KG1 (cell line): ENCODE measurements around the gene NAP1L4.

ENCODE experiments used
- DNase-seq: peaks from one replicate; lab custom pipeline; 2025; lab: John Stamatoyannopoulos, UW

Gene NAP1L4

GRCh38 chr11:2934611-2935239 is 57.4 kb downstream of the NAP1L4 start:
- DNase-seq, result no peak

- no peak for DNase-seq
These were observed 58.0 kb downstream of the NAP1L4 start for GRCh38 chr11:2934021-2934550.

- no peak for DNase-seq
These were observed 58.6 kb downstream of the NAP1L4 start for GRCh38 chr11:2933375-2934020.

- no peak for DNase-seq
These were observed 59.3 kb downstream of the NAP1L4 start for GRCh38 chr11:2932850-2933251.

GRCh38 chr11:2931771-2932738 is 60.1 kb downstream of the NAP1L4 start:
- no peak for DNase-seq

- no peak for DNase-seq
These were observed 60.7 kb downstream of the NAP1L4 start for GRCh38 chr11:2931420-2931746.

- DNase-seq, result no peak
These were observed 61.3 kb downstream of the NAP1L4 start for GRCh38 chr11:2930704-2931419.

GRCh38 chr11:2929950-2930703 is 62.0 kb downstream of the NAP1L4 start:
- no peak for DNase-seq

GRCh38 chr11:2929531-2929949 is 62.6 kb downstream of the NAP1L4 start:
- no peak for DNase-seq

- DNase-seq, result no peak
These were observed 63.3 kb downstream of the NAP1L4 start, which contains the start of gene PHLDA2 for GRCh38 chr11:2928605-2929530. TSS of gene PHLDA2 (minus strand) at chr11:2929420. CDS start at chr11:2929364, 56 bp downstream.

- DNase-seq, result no peak
These were observed 64.1 kb downstream of the NAP1L4 start for GRCh38 chr11:2927851-2928604.

GRCh38 chr11:2927121-2927800 is 64.9 kb downstream of the NAP1L4 start:
- no peak for DNase-seq

- DNase-seq, result no peak
These were observed 65.5 kb downstream of the NAP1L4 start for GRCh38 chr11:2926611-2927051.

- no peak for DNase-seq
These were observed 67.1 kb downstream of the NAP1L4 start for GRCh38 chr11:2924821-2925675.

- DNase-seq, result no peak
These were observed 67.7 kb downstream of the NAP1L4 start for GRCh38 chr11:2924381-2924780.

GRCh38 chr11:2923446-2924375 is 68.4 kb downstream of the NAP1L4 start:
- no peak for DNase-seq
